ENCODE data around the gene C1QTNF8. TPM values are rescaled to one million over a fixed set of nuclear protein-coding genes. Genes with fewer than 3 reads are reported as not detected.

The C1QTNF8 gene
- total RNA-seq, 1 experiment from 2014 or later, result not detected

GRCh38 chr16:1050516-1050915 is 45.5 kb downstream of the C1QTNF8 start:
- Histone ChIP-seq H3K4me2 (ENCODE audit: insufficient read depth, insufficient read length, low read length) (no peak overlapping the region), H2BK5ac (ENCODE audit: insufficient read length, low read length) (no peak overlapping the region), H2BK20ac (ENCODE audit: low read depth, low read length, poor library complexity, severe bottlenecking) (no peak overlapping the region), H3K18ac (ENCODE audit: insufficient read length, low read depth, low read length) (no peak overlapping the region), H4K91ac (ENCODE audit: insufficient read length, low read depth, low read length) (no peak overlapping the region), H2BK120ac (ENCODE audit: low read depth, low read length, poor library complexity, severe bottlenecking) (no peak overlapping the region), H3K79me2 (ENCODE audit: insufficient read depth, low read length) (no peaks in the 10 kb centered on the region), H3K56ac (ENCODE audit: insufficient read length, low read depth, low read length) (no peak overlapping the region), H3K27me3 (ENCODE audit: insufficient read depth, low read length) (no peaks in the 10 kb centered on the region), H3K4me1 (ENCODE audit: insufficient read depth, low read length) (no peaks in the 10 kb centered on the region), H3K4ac (ENCODE audit: low read depth, low read length) (no peak overlapping the region), H3K79me1 (ENCODE audit: insufficient read depth, low read depth, low read length, poor library complexity, severe bottlenecking) (no peaks in the 10 kb centered on the region), H4K5ac (ENCODE audit: insufficient read length, low read depth, low read length) (no peak overlapping the region), H3K23me2 (ENCODE audit: insufficient read length, low read depth, low read length, poor library complexity, severe bottlenecking) (peaks cover 4% of the 10 kb centered on the region), H3K14ac (ENCODE audit: insufficient read depth, low read length) (no peak overlapping the region; the same call in 1 of the 2 replicates), H3K27ac (ENCODE audit: insufficient read length, low read depth, low read length) (no peak overlapping the region), H2BK15ac (ENCODE audit: low read depth, low read length) (no peak overlapping the region), H2AK5ac (ENCODE audit: insufficient read length, low read length) (no peak overlapping the region), H2AFZ (ENCODE audit: low read length) (no peak overlapping the region), H3K23ac (ENCODE audit: insufficient read length, low read depth, low read length) (no peak overlapping the region), H3K9me3 (ENCODE audit: control insufficient read depth, low read depth, low read length) (no peaks in the 10 kb centered on the region), H2BK12ac (ENCODE audit: insufficient read length, low read depth, low read length) (no peak overlapping the region), H3K9ac (ENCODE audit: extremely low read depth, insufficient read length, low read length) (no peak overlapping the region), H3T11ph (ENCODE audit: low read length) (no peak overlapping the region), H4K8ac (replicated peaks; ENCODE audit: insufficient read length, low read depth, low read length) (no peak overlapping the region), H4K20me1 (ENCODE audit: control insufficient read depth, insufficient read depth, insufficient read length) (no peaks in the 10 kb centered on the region)
- Mint-ChIP-seq H3K36me3 (ENCODE audit: insufficient read depth in 1 of 3, low read depth in 3 of 3) (no peaks in the 10 kb centered on the region), H3K4me3 (no peak overlapping the region), H3K9me3 (no peaks in the 10 kb centered on the region), H3K4me1 (0 out of 4 replicates have a peak, but pooled peaks cover 0 to 4% of the 10 kb centered on the region in 2 experiments), H3K27me3 (ENCODE audit: low read depth) (peaks cover 4% of the 10 kb centered on the region; the same call in 1 of the 2 replicates), H3K27ac (no peak overlapping the region)
- DNase-seq, result no peak
- TF ChIP-seq CTCF (conservative IDR thresholded peaks at IDR 0.05), result no peak
- WGBS (ENCODE audit: extremely low coverage, insufficient read length, low lambda C conversion rate), result no CpG with 5 or more reads among the region's 30 CpGs
